Osteoblast (primary cell): Measurements from ENCODE around the gene TLR6. TPM values are rescaled to one million over a fixed set of nuclear protein-coding genes. Genes with fewer than 3 reads are reported as not detected.

Experiments
- DNase-seq: peaks from one replicate; pipeline ENCODE4 v3.0.0; 2011; ENCODE audit warnings: low spot score, mixed read lengths; ENCODE audit not compliant: insufficient read length; ENCODE audit errors: missing footprints
- H2AFZ ChIP-seq: 2 replicates; pipeline ENCODE4 v1.6.0; 2011; ENCODE audit warnings: mild to moderate bottlenecking, low read length
- H3K27ac ChIP-seq: 2 replicates; pipeline ENCODE4 v1.5.1; 2011; ENCODE audit warnings: mild to moderate bottlenecking, low read depth, low read length, moderate library complexity
- H3K27me3 ChIP-seq: 2 replicates; pipeline ENCODE4 v1.6.0; 2012; ENCODE audit warnings: mild to moderate bottlenecking, control low read depth, inconsistent platforms, low read length, moderate library complexity; ENCODE audit not compliant: insufficient read depth
- H3K36me3 ChIP-seq: 2 replicates; pipeline ENCODE4 v1.5.1; 2011; ENCODE audit warnings: mild to moderate bottlenecking, low read length, control low read depth, moderate library complexity; ENCODE audit not compliant: insufficient read depth
- H3K4me1 ChIP-seq: 2 replicates; pipeline ENCODE4 v1.5.1; 2011; ENCODE audit warnings: mild to moderate bottlenecking, low read length, control low read depth, moderate library complexity; ENCODE audit not compliant: insufficient read depth
- H3K4me2 ChIP-seq: 2 replicates; pipeline ENCODE4 v1.6.0; 2011; ENCODE audit warnings: mild to moderate bottlenecking, low read length; ENCODE audit not compliant: insufficient read depth
- H3K4me3 ChIP-seq: fragments of 200-600 bp; sonication (generic); 3 replicates; pipeline ENCODE4 v1.5.1; 2012; ENCODE audit warnings: mild to moderate bottlenecking, low read length, inconsistent platforms; ENCODE audit not compliant: insufficient read depth
- H3K79me2 ChIP-seq: 2 replicates; pipeline ENCODE4 v1.6.0; 2012; ENCODE audit warnings: mild to moderate bottlenecking, low read length, control low read depth, inconsistent platforms; ENCODE audit not compliant: insufficient read depth
- H3K9me3 ChIP-seq: 2 replicates; pipeline ENCODE4 v1.5.1; 2011; ENCODE audit warnings: low read depth, low read length, control low read depth
- H4K20me1 ChIP-seq: 2 replicates; pipeline ENCODE4 v1.6.0; 2012; ENCODE audit warnings: mild to moderate bottlenecking, low read length, control low read depth; ENCODE audit not compliant: insufficient read depth
- total RNA-seq: library from RNA; depleted of rRNA; stranded (reverse); fragments of >200 nt; gene quantifications from 2 replicates; pipeline ENCODE4 v1.2.3, GENCODE V29; 2012
- TF ChIP-seq, protein P1 (sequence below): IDR thresholded peaks from 2 replicates; pipeline ENCODE4 v1.5.1; 2011; ENCODE audit warnings: mild to moderate bottlenecking, low read depth, low read length, moderate library complexity; ENCODE audit errors: extremely low read depth

TLR6 gene
- total RNA-seq, 1 donor = 5.1 TPM

DNA sequence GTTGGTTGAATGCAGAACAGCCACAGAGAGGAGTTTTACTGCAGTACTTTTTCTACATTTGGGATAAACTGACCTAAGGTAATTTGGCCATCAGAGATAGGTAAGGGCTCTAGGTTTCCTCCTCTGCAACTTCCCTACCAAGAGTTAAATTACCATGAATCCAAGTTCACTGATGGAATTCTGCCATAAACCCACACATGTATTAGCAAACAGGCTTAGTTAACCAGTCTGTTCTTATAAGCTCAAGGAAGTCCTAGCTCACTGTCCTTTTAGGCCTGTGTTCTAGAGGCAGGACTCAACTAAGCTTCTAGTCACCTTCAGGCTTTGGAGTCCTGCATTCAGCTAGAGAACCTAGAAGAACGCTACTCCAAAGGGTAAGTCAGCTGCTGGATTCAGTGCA is 15.0 kb upstream of the TLR6 start:
- Histone ChIP-seq H3K4me1 (peaks cover 49% of the 10 kb centered on the region), H4K20me1 (peaks cover 57% of the 10 kb centered on the region), H3K9me3 (no peaks in the 10 kb centered on the region), H3K36me3 (peaks cover 38% of the 10 kb centered on the region), H3K27me3 (no peaks in the 10 kb centered on the region), H2AFZ (no peak overlapping the region), H3K4me2 (peak overlapping the region; percentile 36), H3K4me3 (no peak overlapping the region), H3K27ac (peak overlapping the region; percentile 28), H3K79me2 (peaks cover 91% of the 10 kb centered on the region)
- TF ChIP-seq, protein P1, sequence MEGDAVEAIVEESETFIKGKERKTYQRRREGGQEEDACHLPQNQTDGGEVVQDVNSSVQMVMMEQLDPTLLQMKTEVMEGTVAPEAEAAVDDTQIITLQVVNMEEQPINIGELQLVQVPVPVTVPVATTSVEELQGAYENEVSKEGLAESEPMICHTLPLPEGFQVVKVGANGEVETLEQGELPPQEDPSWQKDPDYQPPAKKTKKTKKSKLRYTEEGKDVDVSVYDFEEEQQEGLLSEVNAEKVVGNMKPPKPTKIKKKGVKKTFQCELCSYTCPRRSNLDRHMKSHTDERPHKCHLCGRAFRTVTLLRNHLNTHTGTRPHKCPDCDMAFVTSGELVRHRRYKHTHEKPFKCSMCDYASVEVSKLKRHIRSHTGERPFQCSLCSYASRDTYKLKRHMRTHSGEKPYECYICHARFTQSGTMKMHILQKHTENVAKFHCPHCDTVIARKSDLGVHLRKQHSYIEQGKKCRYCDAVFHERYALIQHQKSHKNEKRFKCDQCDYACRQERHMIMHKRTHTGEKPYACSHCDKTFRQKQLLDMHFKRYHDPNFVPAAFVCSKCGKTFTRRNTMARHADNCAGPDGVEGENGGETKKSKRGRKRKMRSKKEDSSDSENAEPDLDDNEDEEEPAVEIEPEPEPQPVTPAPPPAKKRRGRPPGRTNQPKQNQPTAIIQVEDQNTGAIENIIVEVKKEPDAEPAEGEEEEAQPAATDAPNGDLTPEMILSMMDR = no peak
- DNase-seq = no peak

DNA sequence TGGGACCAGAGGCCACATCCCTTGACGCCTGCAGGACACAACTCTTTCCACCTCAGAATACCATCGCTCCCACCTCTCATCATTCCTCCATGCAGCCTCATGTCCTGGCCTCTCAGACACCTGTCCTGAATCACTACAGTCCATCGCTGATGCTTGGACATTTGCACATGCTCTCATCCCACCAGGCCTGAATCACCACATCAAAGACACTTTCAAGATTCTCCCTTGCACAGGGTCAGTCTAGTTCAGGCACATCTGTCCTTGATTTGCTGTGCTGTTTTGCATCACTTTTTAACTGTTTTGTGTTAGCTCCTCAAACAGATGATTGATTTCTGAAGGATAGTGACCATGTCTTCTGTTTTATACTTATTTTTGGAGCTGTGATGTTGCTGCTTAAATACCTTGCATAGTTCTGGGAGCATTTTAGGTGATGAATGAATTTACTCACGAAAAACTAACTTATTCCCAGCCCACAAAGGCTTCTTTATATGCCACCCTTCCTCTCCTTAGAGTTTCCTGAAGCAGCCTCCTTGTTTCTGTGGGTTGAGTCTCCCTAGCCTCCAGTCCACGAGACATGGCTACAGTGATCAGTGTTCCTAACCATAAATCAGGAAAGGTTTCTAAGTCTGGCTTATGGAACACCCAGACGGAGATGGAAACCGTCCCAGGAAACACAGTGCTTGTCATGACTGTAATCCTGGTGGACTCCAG is 13.6 kb upstream of the TLR6 start:
- peaks cover 49% of the 10 kb centered on the region for H3K4me1 ChIP-seq
- H3K9me3 ChIP-seq = no peaks in the 10 kb centered on the region
- H3K4me3 ChIP-seq = peak overlapping the region; percentile 4
- peak overlapping the region; percentile 93 for H3K4me2 ChIP-seq
- no peak for DNase-seq
- no peak overlapping the region for H2AFZ ChIP-seq
- peaks cover 78% of the 10 kb centered on the region for H3K79me2 ChIP-seq
- peak overlapping the region; percentile 90 for H3K27ac ChIP-seq
- H3K27me3 ChIP-seq = no peaks in the 10 kb centered on the region
- TF ChIP-seq, protein P1 = no peak
- peaks cover 34% of the 10 kb centered on the region for H3K36me3 ChIP-seq
- peaks cover 45% of the 10 kb centered on the region for H4K20me1 ChIP-seq

DNA sequence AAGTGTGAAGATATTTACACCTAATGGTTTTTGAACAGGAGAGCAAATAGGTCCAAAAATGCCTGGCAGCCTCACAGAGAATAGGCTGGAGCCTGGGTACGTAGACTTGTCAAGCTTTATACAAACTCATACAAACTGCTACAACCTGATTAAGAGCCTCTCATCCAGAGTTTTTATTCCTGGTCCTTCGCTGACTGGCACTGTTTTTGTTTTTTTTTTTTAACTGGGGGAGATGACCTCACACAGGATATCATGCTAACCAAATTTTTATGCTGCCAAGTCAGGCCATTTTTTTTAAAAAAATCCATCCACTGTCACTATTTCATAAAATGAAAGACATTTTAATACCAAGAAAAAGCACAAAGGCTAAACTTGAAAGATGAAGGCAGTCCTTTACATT is 12.9 kb upstream of the TLR6 start:
- TF ChIP-seq, protein P1 = no peak
- DNase-seq = peak; percentile 90
- H3K27me3 ChIP-seq = no peaks in the 10 kb centered on the region
- H3K9me3 ChIP-seq = no peaks in the 10 kb centered on the region
- peak overlapping the region; percentile 87 for H3K4me3 ChIP-seq
- peaks cover 71% of the 10 kb centered on the region for H3K79me2 ChIP-seq
- peaks cover 44% of the 10 kb centered on the region for H4K20me1 ChIP-seq
- H3K36me3 ChIP-seq = peaks cover 34% of the 10 kb centered on the region
- H2AFZ ChIP-seq = no peak overlapping the region
- peak overlapping the region; percentile 93 for H3K4me2 ChIP-seq
- H3K4me1 ChIP-seq = peaks cover 49% of the 10 kb centered on the region
- peak overlapping the region; percentile 90 for H3K27ac ChIP-seq

DNA sequence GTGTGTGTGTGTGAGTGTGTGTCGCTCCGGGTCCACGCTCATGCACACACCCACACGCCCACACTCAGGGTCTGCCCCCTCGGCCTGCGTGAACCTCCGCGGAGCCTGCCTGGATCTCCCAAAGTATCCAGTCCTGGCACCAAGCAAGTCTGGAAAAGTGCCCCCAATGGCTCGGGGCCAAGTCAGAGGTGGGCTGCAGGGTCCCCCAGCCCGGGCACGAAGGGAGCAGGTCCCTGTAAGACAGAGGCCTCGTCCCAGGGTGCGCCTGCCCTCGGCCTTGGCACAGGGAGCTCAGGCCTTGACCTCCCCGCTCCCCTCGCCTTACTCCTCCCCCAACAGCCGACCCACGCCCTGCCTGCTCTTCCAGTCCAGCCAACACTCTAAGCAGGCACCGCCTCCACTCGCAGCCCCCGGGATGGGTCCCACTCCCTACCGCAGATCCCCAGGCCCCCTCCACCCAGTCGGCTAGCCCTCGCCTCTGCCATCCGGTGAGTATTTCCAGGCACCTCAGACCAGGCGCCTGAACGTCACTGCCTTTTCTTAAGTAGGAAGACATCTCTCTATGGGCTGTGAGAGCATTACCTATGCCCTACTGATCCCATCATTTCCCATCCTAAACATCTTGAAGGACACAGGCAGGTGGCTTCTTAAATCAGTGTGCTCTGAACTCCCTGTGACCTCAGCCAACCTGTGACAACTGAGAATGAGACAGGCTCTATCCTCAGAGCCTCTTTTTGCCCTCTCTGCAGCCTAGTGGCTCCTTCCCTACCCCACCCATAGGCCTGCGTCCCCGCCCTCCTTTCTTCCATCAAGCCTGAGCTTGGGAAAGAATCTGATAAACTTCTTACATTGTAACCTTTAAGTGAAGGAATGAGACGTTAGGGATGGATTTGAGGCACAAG is 11.7 kb upstream of the TLR6 start:
- Histone ChIP-seq H3K4me3 (peak overlapping the region; percentile 87), H3K4me1 (peaks cover 49% of the 10 kb centered on the region), H3K4me2 (peak overlapping the region; percentile 93), H2AFZ (peak overlapping the region; percentile 40), H3K79me2 (peaks cover 59% of the 10 kb centered on the region), H3K27me3 (no peaks in the 10 kb centered on the region), H4K20me1 (peaks cover 32% of the 10 kb centered on the region), H3K27ac (peak overlapping the region; percentile 90), H3K36me3 (peaks cover 34% of the 10 kb centered on the region), H3K9me3 (no peaks in the 10 kb centered on the region)
- DNase-seq = peak; percentile 64
- TF ChIP-seq, protein P1 = no peak
